Activated T-helper 1 cell treated with anti-CD3 and anti-CD28 coated beads, Interleukin-2, amount 50 U/mL, for 16 hours (primary cell): ENCODE measurements around the gene EPB41.
"Not testable (repeated sequence)": the region's sequence is repeated elsewhere in the genome, so short reads cannot be mapped to it uniquely, and the experiment has no call there.

Experiments
- DNase-seq, 2 donors: peaks; one replicate each; pipeline ENCODE4 v3.0.0-alpha.2; 2020; ENCODE audit warnings: low read depth in 1 of 2, low spot score in 1 of 2

The EPB41 gene

GRCh38 chr1:29094954-29095353 is 180.6 kb downstream of the EPB41 start:
- DNase-seq, result no peak

GRCh38 chr1:29096231-29096886 is 182.0 kb downstream of the EPB41 start:
- DNase-seq, result no peak

- DNase-seq, result no peak
Observed at GRCh38 chr1:29099286-29099685, 184.9 kb downstream of the EPB41 start.

- DNase-seq, result no peak
Observed at GRCh38 chr1:29100487-29100886, 186.1 kb downstream of the EPB41 start.

- no peak for DNase-seq
Observed at GRCh38 chr1:29105822-29106221, 191.5 kb downstream of the EPB41 start.

GRCh38 chr1:29108041-29108440 is 193.7 kb downstream of the EPB41 start:
- DNase-seq, result not testable (repeated sequence)

- no peak for DNase-seq
Observed at GRCh38 chr1:29112705-29113412, 198.5 kb downstream of the EPB41 start.

GRCh38 chr1:29113413-29114117 is 199.2 kb downstream of the EPB41 start:
- DNase-seq, result no peak

GRCh38 chr1:29114654-29115053 is 200.3 kb downstream of the EPB41 start:
- DNase-seq, result no peak

GRCh38 chr1:29117381-29117780 is 203.0 kb downstream of the EPB41 start:
- no peak for DNase-seq

GRCh38 chr1:29119121-29119929 is 205.0 kb downstream of the EPB41 start:
- DNase-seq, result no peak

GRCh38 chr1:29120367-29120766 is 206.0 kb downstream of the EPB41 start:
- DNase-seq, result no peak

GRCh38 chr1:29120947-29121485 is 206.6 kb downstream of the EPB41 start:
- DNase-seq, result peak; percentile 31 to 43

- DNase-seq, result no peak
Observed at GRCh38 chr1:29121516-29121935, 207.2 kb downstream of the EPB41 start.

GRCh38 chr1:29121936-29122681 is 207.7 kb downstream of the EPB41 start:
- DNase-seq, result no peak

- no peak for DNase-seq
Observed at GRCh38 chr1:29122682-29123052, 208.3 kb downstream of the EPB41 start.

GRCh38 chr1:29123053-29123886 is 208.9 kb downstream of the EPB41 start:
- no peak for DNase-seq

- DNase-seq, result no peak
Observed at GRCh38 chr1:29123887-29124365, 209.6 kb downstream of the EPB41 start, which contains the start of gene TMEM200B. Gene TMEM200B, minus strand, starts transcription at chr1:29123903. Its CDS starts 2,075 bp downstream, at chr1:29121828.
